K562 (cell line): ENCODE results near the gene TPCN1. TPM values are rescaled to one million over a fixed set of nuclear protein-coding genes. Genes with fewer than 3 reads are reported as not detected.

ENCODE experiments used
- ATAC-seq: fragments of 200-7000 bp; cut with Tn5 transposase; 3 replicates; pipeline ENCODE4 v1.9.1; 2020; ENCODE audit warnings: moderate library complexity
- BruUV-seq: library from RNA; stranded (reverse); fragments of 400-500 nt; replicated peaks from 2 replicates; lab custom pipeline; 2021; lab: Mats Ljungman, UMichigan
- CTCF ChIA-PET: fragments of 300-600 bp; formaldehyde crosslinking; extraction: SDS; loops from one replicate; lab custom pipeline; 2021; ENCODE audit warnings: low intra/inter-chr PET ratio; lab: Yijun Ruan, JAX
- POLR2A ChIA-PET: fragments of 300-600, 350-650 bp; sonication (Branson Sonifier 250); formaldehyde crosslinking; extraction: SDS; loops from one replicate; lab custom pipeline; 2021; ENCODE audit warnings: antibody characterized with exemption, inconsistent platforms; lab: Yijun Ruan, JAX
- DNase-seq, 4 experiments: peaks; one replicate each; pipeline versions ENCODE4 v3.0.0 to v3.0.0-alpha.2; 2011 to 2018; ENCODE audit warnings: low spot score in 3 of 4, mixed read lengths in 3 of 4; ENCODE audit errors: extremely low read depth in 1 of 4
- FAIRE-seq: peaks from 2 replicates; lab custom pipeline; 2011; peaks lifted over from hg19 to GRCh38; lab: Jason Lieb, UNC
- H2AFZ ChIP-seq: 2 replicates; pipeline ENCODE4 v1.6.0; 2011; ENCODE audit warnings: low read depth, low read length, control low read depth, inconsistent platforms
- H3K27ac ChIP-seq: fragments of 200-600 bp; 3 replicates; pipeline ENCODE4 v1.8.0; 2011; ENCODE audit warnings: low read depth, mild to moderate bottlenecking, control low read depth, inconsistent platforms, low read length, moderate library complexity, mixed read lengths; ENCODE audit errors: extremely low read depth
- H3K27me3 ChIP-seq, 2 experiments: fragments of 300-600 bp in 1 of 2; 2 replicates in 1 of 2; 3 replicates in 1 of 2; pipeline versions ENCODE4 v1.6.0 to v1.8.0; 2011; ENCODE audit warnings: inconsistent platforms in 2 of 2, low read length in 2 of 2, mild to moderate bottlenecking in 1 of 2, mixed read lengths in 1 of 2, moderate library complexity in 1 of 2; ENCODE audit not compliant: control insufficient read depth in 2 of 2, insufficient read depth in 2 of 2
- H3K36me3 ChIP-seq: fragments of 300-600 bp; 3 replicates; pipeline ENCODE4 v1.8.0; 2011; ENCODE audit warnings: mild to moderate bottlenecking, low read length, inconsistent platforms; ENCODE audit not compliant: control insufficient read depth, insufficient read depth
- H3K4me1 ChIP-seq, 2 experiments: fragments of 200-600 bp in 1 of 2; replicated peaks in 1 of 2; 2 replicates in 1 of 2; 3 replicates in 1 of 2; pipeline versions ENCODE4 v1.5.1 to v1.8.0; 2011; ENCODE audit warnings: inconsistent platforms in 2 of 2, low read length in 2 of 2, mild to moderate bottlenecking in 1 of 2, mixed read lengths in 1 of 2, moderate library complexity in 1 of 2; ENCODE audit not compliant: control insufficient read depth in 2 of 2, insufficient read depth in 2 of 2
- H3K4me2 ChIP-seq: 2 replicates; pipeline ENCODE4 v1.6.1; 2011; ENCODE audit warnings: low read length, control low read depth, inconsistent platforms, mixed read lengths; ENCODE audit not compliant: insufficient read depth
- H3K4me3 ChIP-seq: fragments of 200-600 bp; sonication (generic), shearing (Covaris generic); 2 replicates; pipeline ENCODE4 v1.5.1; 2016; ENCODE audit warnings: control low read depth, inconsistent platforms
- H3K79me2 ChIP-seq: fragments of 200-600 bp; 3 replicates; pipeline ENCODE4 v1.8.0; 2011; ENCODE audit warnings: low read length, inconsistent platforms; ENCODE audit not compliant: control insufficient read depth, insufficient read depth
- H3K9ac ChIP-seq, 2 experiments: 2 replicates each; pipeline versions ENCODE4 v1.6.0 to v1.6.1; 2011; ENCODE audit warnings: low read depth in 2 of 2, low read length in 2 of 2, control low read depth in 1 of 2, inconsistent platforms in 1 of 2, mild to moderate bottlenecking in 1 of 2, mixed read lengths in 1 of 2; ENCODE audit not compliant: insufficient read depth in 1 of 2
- H3K9me1 ChIP-seq: one replicate; pipeline ENCODE4 v1.6.0; 2011; ENCODE audit warnings: inconsistent platforms, mild to moderate bottlenecking, low read length, moderate library complexity; ENCODE audit not compliant: control insufficient read depth, insufficient read depth
- H3K9me3 ChIP-seq: replicated peaks from 2 replicates; pipeline ENCODE4 v1.5.1; 2011; ENCODE audit warnings: low read depth, low read length, inconsistent platforms; ENCODE audit not compliant: control insufficient read depth, insufficient read depth
- H4K20me1 ChIP-seq: replicated peaks from 2 replicates; pipeline ENCODE4 v1.6.1; 2011; ENCODE audit warnings: low read length, inconsistent platforms, mixed read lengths; ENCODE audit not compliant: control insufficient read depth, insufficient read depth
- ADNP ChIP-seq: fragments of 200-800 bp; sonication (Bioruptor generic); IDR thresholded peaks from 2 replicates; pipeline ENCODE4 v1.6.1; 2016; ENCODE audit warnings: missing genetic modification characterization, missing compliant biosample characterization
- GTF2E2 ChIP-seq: fragments of 200-800 bp; sonication (Bioruptor generic); IDR thresholded peaks from 2 replicates; pipeline ENCODE4 v1.6.1; 2016; ENCODE audit warnings: missing genetic modification characterization, missing compliant biosample characterization
- MBD2 ChIP-seq: sonication (generic); IDR thresholded peaks from 2 replicates; pipeline ENCODE4 v1.6.1; 2016; ENCODE audit warnings: low read depth, borderline replicate concordance
- VEZF1 ChIP-seq: fragments of 200-800 bp; sonication (Bioruptor generic); IDR thresholded peaks from 2 replicates; pipeline ENCODE4 v1.6.1; 2017; ENCODE audit warnings: missing genetic modification characterization, missing compliant biosample characterization
- XRCC5 ChIP-seq: fragments of 200-400 bp; formaldehyde crosslinking; IDR thresholded peaks from 2 replicates; pipeline ENCODE4 v1.6.1; 2017; ENCODE audit warnings: low read depth, mild to moderate bottlenecking, low read length
- WGBS: fragments of 100-300 bp; shearing (Covaris generic); methylation state at CpG from one replicate; pipeline ENCODE4 v1.1.6; 2016; ENCODE audit warnings: low coverage, mixed read lengths; ENCODE audit not compliant: insufficient coverage; ENCODE audit errors: missing lambda C conversion rate; 5-methylcytosine and 5-hydroxymethylcytosine counted together
- in situ Hi-C: fragments of 300-500 bp; cut with MboI; formaldehyde crosslinking; loops from 4 replicates; pipeline ENCODE4 v1.15.0; 2018; ENCODE audit warnings: inconsistent platforms, mixed read lengths
- intact Hi-C: fragments of 100-400 bp; cut with micrococcal nuclease; formaldehyde crosslinking; loops from 2 replicates; pipeline ENCODE4 v1.14.2; 2022
- polyA plus RNA-seq, 8 experiments: library from polyadenylated mRNA; depleted of rRNA in 4 of 8; stranded (reverse) in 5 of 8; unstranded in 3 of 8; fragments of >200 nt; fragmentation: Nextera tagmentation in 2 of 8; fragmentation: Illumina TruSeq in 1 of 8; extraction: Ambion mirVana in 2 of 8; extraction: Trizol in 1 of 8; gene quantifications; 2 replicates each; pipeline versions ENCODE4 v1.2.1 to v1.2.3, GENCODE V29; 2011 to 2014; ENCODE audit warnings: inconsistent platforms in 1 of 8, missing spikeins in 1 of 8
- total RNA-seq, 7 experiments: library from RNA; depleted of rRNA in 6 of 7; stranded (reverse); fragments of >200 nt in 6 of 7; fragmentation: Illumina TruSeq in 2 of 7; extraction: Trizol in 2 of 7; gene quantifications; 2 replicates each; pipeline versions ENCODE4 v1.2.1 to v1.2.3, GENCODE V29; 2011 to 2021; ENCODE audit warnings: low replicate concordance in 1 of 7
- TF ChIP-seq, protein P1 (sequence below), 2 experiments: fragments of 450-650 bp in 1 of 2; IDR thresholded peaks; 2 replicates each; pipeline ENCODE4 v1.6.1; 2011 to 2017; ENCODE audit warnings: low read depth in 2 of 2, antibody characterized with exemption in 1 of 2, borderline replicate concordance in 1 of 2, low read length in 1 of 2, mild to moderate bottlenecking in 1 of 2, mixed read lengths in 1 of 2; ENCODE audit not compliant: control insufficient read depth in 1 of 2

The TPCN1 gene
- total and polyA plus RNA-seq, 9 of the 15 experiments (the other 6 are each of a cell fraction or from before 2014, with no cell fraction given): 0.80 to 23.8 (median 7.4) TPM

DNA sequence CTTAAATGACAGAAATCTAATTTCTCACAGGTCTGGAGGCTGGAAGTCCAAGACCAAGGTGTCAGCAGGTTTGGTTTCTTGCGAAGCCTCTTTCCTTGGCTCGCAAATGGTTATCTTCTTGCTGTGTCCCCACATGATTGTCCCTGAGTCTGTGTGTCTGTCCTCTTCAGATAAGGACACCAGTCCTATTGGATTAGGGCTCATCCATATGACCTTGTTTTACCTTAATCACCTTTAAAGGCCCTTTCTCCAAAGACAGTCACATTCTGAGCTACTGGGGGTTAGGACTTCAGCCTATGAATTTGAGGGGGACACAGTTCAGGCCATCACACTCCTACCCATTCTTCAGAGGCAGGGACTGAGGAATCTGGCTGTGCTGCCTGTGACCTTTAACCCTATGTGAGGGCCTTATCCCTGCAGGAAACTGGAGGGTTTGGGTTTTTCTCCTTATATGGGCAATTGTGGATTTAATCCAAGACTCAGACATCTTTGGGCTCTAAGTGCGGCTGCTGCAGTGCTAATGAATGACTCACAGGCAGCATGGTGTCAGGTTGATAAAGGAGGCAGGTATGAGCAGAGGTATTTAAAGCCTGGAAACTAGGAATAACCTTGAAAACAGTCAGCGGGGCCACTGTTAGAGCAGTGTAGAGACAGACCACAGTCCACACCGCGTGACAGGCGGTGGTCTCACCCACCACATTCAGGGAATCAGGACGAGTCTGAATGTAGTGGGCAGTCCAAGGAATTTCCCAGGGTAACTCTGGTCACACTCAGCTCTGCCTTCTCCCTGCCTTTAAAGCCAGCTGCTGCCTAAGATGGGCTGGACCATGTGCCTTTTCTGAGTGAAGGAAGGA lies 10.2 kb downstream of the TPCN1 start:
- no peak overlapping the region for H2AFZ ChIP-seq
- ATAC-seq: peak; percentile 82
- no peaks in the 10 kb centered on the region for H4K20me1 ChIP-seq
- DNase-seq: peak; percentile 39 to 84 (median 53)
- H3K4me3 ChIP-seq: no peak overlapping the region
- peak; percentile 85 for FAIRE-seq
- peak overlapping the region; percentile 84 for H3K27ac ChIP-seq
- H3K9ac ChIP-seq: peak overlapping the region; percentile 50 to 82
- CTCF ChIA-PET: no interaction called here
- H3K4me2 ChIP-seq: peak overlapping the region; percentile 23; the same call in 1 of the 2 replicates
- H3K36me3 ChIP-seq: peaks cover 62% of the 10 kb centered on the region; the same call in 2 of the 3 replicates
- POLR2A ChIA-PET: interaction anchor here (0.5 to 3.3 kb wide), 2 partner anchors 9 to 36 kb away, joined by 4 to 30 read pairs; partner anchors contain the start of gene TPCN1
- H3K27me3 ChIP-seq: no peaks in the 10 kb centered on the region; a peak in 1 of 5 replicates
- BruUV-seq: no TSS peak
- H3K79me2 ChIP-seq: no peaks in the 10 kb centered on the region
- H3K4me1 ChIP-seq: peaks cover 38 to 54% of the 10 kb centered on the region in 2 experiments
- WGBS: 15% methylated on average over 8 of the region's 8 CpGs
- in situ Hi-C loops: no loop called here
- peaks cover 9% of the 10 kb centered on the region for H3K9me3 ChIP-seq
- H3K9me1 ChIP-seq: peaks cover 5% of the 10 kb centered on the region
- intact Hi-C loops: no loop called here
- 0 out of 2 replicates have a peak, but pooled peaks have one; percentile 0 for TF ChIP-seq VEZF1 (CRISPR knock-in tag)
- TF ChIP-seq GTF2E2: no peak
- TF ChIP-seq XRCC5: 0 out of 2 replicates have a peak, but pooled peaks have one; percentile 27
- TF ChIP-seq, protein P1, sequence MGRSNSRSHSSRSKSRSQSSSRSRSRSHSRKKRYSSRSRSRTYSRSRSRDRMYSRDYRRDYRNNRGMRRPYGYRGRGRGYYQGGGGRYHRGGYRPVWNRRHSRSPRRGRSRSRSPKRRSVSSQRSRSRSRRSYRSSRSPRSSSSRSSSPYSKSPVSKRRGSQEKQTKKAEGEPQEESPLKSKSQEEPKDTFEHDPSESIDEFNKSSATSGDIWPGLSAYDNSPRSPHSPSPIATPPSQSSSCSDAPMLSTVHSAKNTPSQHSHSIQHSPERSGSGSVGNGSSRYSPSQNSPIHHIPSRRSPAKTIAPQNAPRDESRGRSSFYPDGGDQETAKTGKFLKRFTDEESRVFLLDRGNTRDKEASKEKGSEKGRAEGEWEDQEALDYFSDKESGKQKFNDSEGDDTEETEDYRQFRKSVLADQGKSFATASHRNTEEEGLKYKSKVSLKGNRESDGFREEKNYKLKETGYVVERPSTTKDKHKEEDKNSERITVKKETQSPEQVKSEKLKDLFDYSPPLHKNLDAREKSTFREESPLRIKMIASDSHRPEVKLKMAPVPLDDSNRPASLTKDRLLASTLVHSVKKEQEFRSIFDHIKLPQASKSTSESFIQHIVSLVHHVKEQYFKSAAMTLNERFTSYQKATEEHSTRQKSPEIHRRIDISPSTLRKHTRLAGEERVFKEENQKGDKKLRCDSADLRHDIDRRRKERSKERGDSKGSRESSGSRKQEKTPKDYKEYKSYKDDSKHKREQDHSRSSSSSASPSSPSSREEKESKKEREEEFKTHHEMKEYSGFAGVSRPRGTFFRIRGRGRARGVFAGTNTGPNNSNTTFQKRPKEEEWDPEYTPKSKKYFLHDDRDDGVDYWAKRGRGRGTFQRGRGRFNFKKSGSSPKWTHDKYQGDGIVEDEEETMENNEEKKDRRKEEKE (IDR thresholded peaks at IDR 0.05; ENCODE audit: borderline replicate concordance in 1 of 2, control insufficient read depth in 1 of 2, low read depth in 2 of 2, low read length in 1 of 2): no peak
- TF ChIP-seq MBD2: 0 out of 2 replicates have a peak, but pooled peaks have one; percentile 17
- peak; percentile 83; the same call in 1 of the 2 replicates for TF ChIP-seq ADNP (tag)
